ENCODE measurements around the gene DHX40.

- no peak for TF ChIP-seq SIN3A (IDR thresholded peaks at IDR 0.05; ENCODE audit: borderline replicate concordance, insufficient read depth, low read length)
- no peak for TF ChIP-seq POLR2AphosphoS5 (IDR thresholded peaks at IDR 0.05; ENCODE audit: low read depth, low read length)
- TF ChIP-seq REST (IDR thresholded peaks at IDR 0.05; ENCODE audit: insufficient read depth in 1 of 2, low read depth in 2 of 2, low read length in 2 of 2): no peak
These were observed 22.3 kb upstream of the DHX40 start for GRCh38 chr17:59542960-59543635.
